HepG2 (cell line): Measurements from ENCODE around the gene ATP13A4. TPM values are rescaled to one million over a fixed set of nuclear protein-coding genes. Genes with fewer than 3 reads are reported as not detected.

Experiments used
- CREM ChIP-seq, 2 experiments: sonication (generic) in 1 of 2; formaldehyde crosslinking in 1 of 2; IDR thresholded peaks; 2 replicates each; pipeline versions ENCODE4 v1.4.0 to v1.6.1; 2016 to 2020; ENCODE audit warnings: antibody characterized with exemption in 1 of 2, mild to moderate bottlenecking in 1 of 2, missing genetic modification reagents in 1 of 2
- EED ChIP-seq: sonication (generic); formaldehyde crosslinking; IDR thresholded peaks from 2 replicates; pipeline ENCODE4 v1.5.0; 2020; ENCODE audit warnings: mild to moderate bottlenecking, missing genetic modification reagents
- EHMT2 ChIP-seq: fragments of 200-600 bp; sonication (generic); IDR thresholded peaks from 2 replicates; pipeline ENCODE4 v1.7.0; 2017; ENCODE audit warnings: antibody characterized with exemption, low read depth, low read length, borderline replicate concordance
- FOXK2 ChIP-seq: fragments of 450-650 bp; IDR thresholded peaks from 2 replicates; pipeline ENCODE4 v1.6.1; 2016
- FOXO1 ChIP-seq: sonication (generic); formaldehyde crosslinking; IDR thresholded peaks from 2 replicates; pipeline ENCODE4 v1.4.0; 2020; ENCODE audit warnings: missing genetic modification reagents
- GATA4 ChIP-seq: sonication (generic); IDR thresholded peaks from 2 replicates; pipeline ENCODE4 v1.6.1; 2016; ENCODE audit warnings: antibody characterized with exemption, low read depth, borderline replicate concordance
- GMEB1 ChIP-seq: sonication (generic); formaldehyde crosslinking; IDR thresholded peaks from 2 replicates; pipeline ENCODE4 v1.5.1; 2020; ENCODE audit warnings: missing genetic modification reagents, mild to moderate bottlenecking, borderline replicate concordance
- JUNB ChIP-seq: sonication (generic); formaldehyde crosslinking; IDR thresholded peaks from 2 replicates; pipeline ENCODE4 v1.8.0; 2022; ENCODE audit warnings: missing genetic modification reagents, mild to moderate bottlenecking, borderline replicate concordance
- MBD4 ChIP-seq: IDR thresholded peaks from 2 replicates; pipeline ENCODE4 v1.6.1; 2012; ENCODE audit warnings: low read length, inconsistent platforms, borderline replicate concordance
- PATZ1 ChIP-seq: sonication (generic); formaldehyde crosslinking; IDR thresholded peaks from 2 replicates; pipeline ENCODE4 v1.4.0; 2020; ENCODE audit warnings: missing genetic modification reagents
- PHB2 ChIP-seq: fragments of 450-650 bp; IDR thresholded peaks from 2 replicates; pipeline ENCODE4 v1.6.1; 2018; ENCODE audit not compliant: partially characterized antibody
- SALL2 ChIP-seq: sonication (generic); formaldehyde crosslinking; IDR thresholded peaks from 2 replicates; pipeline ENCODE4 v1.8.1; 2023; ENCODE audit warnings: mild to moderate bottlenecking, missing genetic modification reagents, inconsistent platforms
- SRY ChIP-seq: sonication (generic); formaldehyde crosslinking; IDR thresholded peaks from 2 replicates; pipeline ENCODE4 v1.8.0; 2022; ENCODE audit warnings: mild to moderate bottlenecking, missing genetic modification reagents
- TIGD3 ChIP-seq: sonication (generic); formaldehyde crosslinking; IDR thresholded peaks from 2 replicates; pipeline ENCODE4 v1.5.1; 2020; ENCODE audit warnings: mild to moderate bottlenecking, missing genetic modification reagents, borderline replicate concordance
- ZFP36L1 ChIP-seq: sonication (generic); formaldehyde crosslinking; IDR thresholded peaks from 2 replicates; pipeline ENCODE4 v1.8.0; 2022; ENCODE audit warnings: mild to moderate bottlenecking, missing genetic modification reagents, moderate library complexity
- ZMYM3 ChIP-seq: sonication (generic); formaldehyde crosslinking; IDR thresholded peaks from 2 replicates; pipeline ENCODE4 v1.5.1; 2020; ENCODE audit warnings: mild to moderate bottlenecking, missing genetic modification reagents
- ZMYM4 ChIP-seq: sonication (generic); formaldehyde crosslinking; IDR thresholded peaks from 2 replicates; pipeline ENCODE4 v1.8.1; 2023; ENCODE audit warnings: mild to moderate bottlenecking, missing genetic modification reagents
- ZNF24 ChIP-seq: fragments of 450-650 bp; IDR thresholded peaks from 2 replicates; pipeline ENCODE4 v1.6.1; 2017; ENCODE audit warnings: antibody characterized with exemption, mild to moderate bottlenecking
- ZNF253 ChIP-seq: sonication (generic); formaldehyde crosslinking; IDR thresholded peaks from 2 replicates; pipeline ENCODE4 v1.8.0; 2022; ENCODE audit warnings: mild to moderate bottlenecking, missing genetic modification reagents, borderline replicate concordance
- ZNF530 ChIP-seq: sonication (generic); formaldehyde crosslinking; IDR thresholded peaks from 2 replicates; pipeline ENCODE4 v1.5.0; 2020; ENCODE audit warnings: low read depth, mild to moderate bottlenecking, missing genetic modification reagents
- ZNF546 ChIP-seq: sonication (generic); formaldehyde crosslinking; conservative IDR thresholded peaks from 2 replicates; pipeline ENCODE4 v1.8.1; 2023; ENCODE audit warnings: mild to moderate bottlenecking, missing genetic modification reagents
- ZNF674 ChIP-seq: sonication (generic); formaldehyde crosslinking; IDR thresholded peaks from 2 replicates; pipeline ENCODE4 v1.5.0; 2020; ENCODE audit warnings: low read depth, mild to moderate bottlenecking, missing genetic modification reagents
- ZSCAN5A ChIP-seq: sonication (generic); formaldehyde crosslinking; IDR thresholded peaks from 2 replicates; pipeline ENCODE4 v1.8.0; 2022; ENCODE audit warnings: mild to moderate bottlenecking, missing genetic modification reagents, borderline replicate concordance
- polyA plus RNA-seq, 8 experiments: library from polyadenylated mRNA; depleted of rRNA in 3 of 8; stranded (reverse) in 7 of 8; unstranded in 1 of 8; fragments of >200 nt; fragmentation: Illumina TruSeq in 4 of 8; extraction: Trizol in 4 of 8; gene quantifications; 2 replicates each; pipeline versions ENCODE4 v1.2.1 to v1.2.3, GENCODE V29; 2011 to 2016; ENCODE audit warnings: low read depth in 4 of 8, missing spikeins in 1 of 8, mixed read lengths in 1 of 8; ENCODE audit not compliant: insufficient read depth in 1 of 8
- total RNA-seq, 5 experiments: library from RNA; depleted of rRNA; stranded (reverse); fragments of >200 nt; fragmentation: Illumina TruSeq; extraction: Trizol; gene quantifications; 2 replicates each; pipeline ENCODE4 v1.2.3, GENCODE V29; 2016; ENCODE audit warnings: low read depth in 1 of 5

ATP13A4 gene
- total and polyA plus RNA-seq, 2 of the 13 experiments (the other 11 are each of a cell fraction or from before 2014, with no cell fraction given): 0.01 to 0.07 TPM

GRCh38 chr3:193592841-193593667, 38.4 kb upstream of the ATP13A4 start, which contains the start of gene OPA1 (continued):
- TF ChIP-seq ZMYM3 (CRISPR knock-in tag): peak; percentile 80
- TF ChIP-seq PHB2: no peak
- TF ChIP-seq JUNB (CRISPR knock-in tag): no peak; the same call in 1 of the 2 replicates
- TF ChIP-seq PATZ1 (CRISPR knock-in tag): peak; percentile 84
- peak; percentile 59; the same call in 1 of the 2 replicates for TF ChIP-seq ZNF24
- peak; percentile 46; the same call in 1 of the 2 replicates for TF ChIP-seq GATA4
- peak; percentile 85; the same call in 1 of the 2 replicates for TF ChIP-seq GMEB1
- TF ChIP-seq FOXO1 (CRISPR knock-in tag): peak; percentile 84
- TF ChIP-seq ZNF546 (CRISPR knock-in tag): 0 out of 2 replicates have a peak, but pooled peaks have one; percentile 51
- peak; percentile 73; the same call in 1 of the 2 replicates for TF ChIP-seq EED
- peak; percentile 79; the same call in 1 of the 2 replicates for TF ChIP-seq FOXK2
- TF ChIP-seq ZFP36L1 (CRISPR knock-in tag): peak; percentile 65; the same call in 1 of the 2 replicates
- peak; percentile 85 for TF ChIP-seq CREM (IDR thresholded peaks at IDR 0.05)
- no peak for TF ChIP-seq CREM (CRISPR knock-in tag; IDR thresholded peaks at IDR 0.05)
- peak; percentile 88 for TF ChIP-seq SRY (CRISPR knock-in tag)
- peak; percentile 94; the same call in 1 of the 2 replicates for TF ChIP-seq ZSCAN5A (CRISPR knock-in tag)
- TF ChIP-seq ZNF674 (CRISPR knock-in tag): no peak
- no peak for TF ChIP-seq ZNF530 (CRISPR knock-in tag)
- TF ChIP-seq ZNF253 (CRISPR knock-in tag): peak; percentile 80
- peak; percentile 86; the same call in 1 of the 2 replicates for TF ChIP-seq EHMT2
- TF ChIP-seq MBD4: no peak
- TF ChIP-seq ZMYM4 (CRISPR knock-in tag): peak; percentile 100
- TF ChIP-seq TIGD3: no peak
- peak; percentile 99 for TF ChIP-seq SALL2 (CRISPR knock-in tag)
